NCI-H187 (cell line): ENCODE data around the gene ZC3H4.
"Not testable (repeated sequence)": the region's sequence is repeated elsewhere in the genome, so short reads cannot be mapped to it uniquely, and the experiment has no call there.

Experiments
- DNase-seq, 2 experiments: peaks; one replicate each; lab custom pipeline; 2025; lab: John Stamatoyannopoulos, UW

The ZC3H4 gene

GRCh38 chr19:47084879-47085439 lies 28.6 kb downstream of the ZC3H4 start:
- DNase-seq, result no peak

DNA sequence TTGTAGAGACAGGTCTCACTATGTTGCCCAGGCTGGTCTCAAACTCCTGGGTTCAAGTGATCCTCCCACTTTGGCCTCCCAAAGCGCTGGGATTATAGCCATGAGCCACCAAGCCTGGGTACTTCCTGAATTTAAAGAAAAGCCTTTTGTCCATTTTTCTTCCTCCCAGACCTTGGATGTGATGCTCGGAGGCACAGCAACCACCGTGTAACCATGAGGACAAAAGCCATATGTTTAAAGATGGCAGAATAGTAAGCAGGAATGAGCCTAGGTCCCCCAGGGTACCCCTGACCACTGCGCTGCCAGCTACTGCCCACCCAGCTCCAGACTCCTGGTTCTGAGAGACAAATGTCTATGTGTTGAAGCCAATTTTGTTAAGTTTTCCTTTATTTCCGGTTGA lies 31.1 kb downstream of the ZC3H4 start:
- DNase-seq, result no peak

DNA sequence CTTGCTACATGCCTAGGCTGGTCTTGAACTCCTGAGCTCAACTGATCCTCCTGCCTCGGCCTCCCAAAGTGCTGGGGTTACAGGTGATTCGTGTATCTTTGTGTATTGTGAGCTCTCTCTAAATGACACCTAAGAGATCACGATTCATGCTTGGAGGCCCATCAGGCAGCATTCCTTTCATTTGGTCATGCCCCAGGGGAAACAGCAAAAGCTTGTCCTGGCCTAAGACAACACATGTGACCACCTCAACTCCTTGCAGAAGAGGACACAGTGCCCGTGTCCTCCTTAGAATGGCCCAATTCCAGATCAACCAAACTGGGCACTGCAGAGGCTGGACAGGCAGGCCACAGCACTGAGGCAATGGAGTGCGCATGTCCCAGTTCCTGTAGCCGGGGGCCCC lies 32.5 kb downstream of the ZC3H4 start:
- no peak for DNase-seq

DNA sequence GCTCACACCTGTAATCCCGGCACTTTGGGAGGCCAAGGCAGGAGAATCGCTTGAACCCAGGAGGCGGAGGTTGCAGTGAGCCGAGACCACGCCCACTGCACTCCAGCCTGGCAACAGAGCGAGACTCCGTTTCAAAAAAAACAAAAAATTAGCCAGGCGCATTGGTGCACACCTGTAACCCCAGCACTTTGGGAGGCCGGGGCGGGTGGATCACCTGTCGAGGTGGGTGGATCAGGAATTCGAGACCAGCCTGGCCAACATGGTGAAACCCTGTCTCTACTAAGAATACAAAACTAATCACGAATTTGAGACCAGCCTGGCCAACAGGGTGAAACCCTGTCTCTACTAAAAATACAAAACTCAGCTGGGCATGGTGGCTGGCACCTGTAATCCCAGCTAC lies 35.2 kb downstream of the ZC3H4 start:
- not testable (repeated sequence) for DNase-seq

DNA sequence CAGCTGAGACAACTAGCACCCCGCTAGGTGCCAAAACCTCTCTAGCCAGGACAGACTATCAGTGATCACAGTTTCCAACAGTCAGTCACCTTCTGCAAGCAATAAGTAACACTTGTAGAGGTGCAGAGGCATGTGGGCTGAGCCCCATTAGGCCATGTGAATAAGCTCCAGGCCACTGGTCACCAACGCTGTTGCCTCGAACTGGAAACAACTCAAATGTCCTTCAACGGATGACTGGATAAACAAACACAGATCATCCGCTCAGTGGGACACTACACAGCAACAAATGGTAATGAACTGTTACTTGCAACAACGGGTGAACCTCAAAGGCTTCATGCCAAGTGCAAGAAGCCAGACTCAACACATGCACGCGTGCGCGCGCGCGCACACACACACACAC lies 37.6 kb downstream of the ZC3H4 start:
- DNase-seq, result no peak

DNA sequence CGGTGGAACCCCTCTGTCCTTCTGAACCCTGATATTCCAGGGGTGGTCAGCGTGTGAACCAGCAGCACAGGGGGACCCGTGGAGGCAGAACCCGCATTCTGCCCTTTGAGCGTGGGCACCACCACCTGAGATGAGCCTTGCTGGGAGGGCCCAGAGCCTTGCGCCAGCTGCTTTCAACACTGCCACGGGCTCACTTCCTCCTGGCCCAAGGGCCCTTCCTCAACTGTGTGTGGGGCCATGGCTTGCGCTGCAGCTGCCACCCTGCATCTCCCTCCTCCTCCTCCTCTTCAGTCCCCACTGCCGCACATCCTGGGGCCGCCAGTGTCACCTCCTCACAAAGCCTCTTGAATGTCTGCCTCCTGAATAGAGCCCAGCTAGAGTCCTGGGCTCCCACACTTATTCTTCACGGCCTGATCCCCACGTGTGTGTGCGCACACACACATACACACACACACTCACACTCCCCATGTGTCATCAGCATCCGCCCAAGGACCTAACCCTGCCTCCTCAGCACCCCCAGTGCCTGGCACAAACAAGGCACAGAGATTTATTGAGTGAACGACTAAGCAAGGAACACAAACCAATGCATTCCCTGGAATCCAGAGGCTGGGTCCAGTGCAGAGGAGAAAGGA lies 38.3 kb downstream of the ZC3H4 start:
- no peak for DNase-seq

- no peak for DNase-seq
These were observed 39.0 kb downstream of the ZC3H4 start for GRCh38 chr19:47074621-47075020.

- DNase-seq, result no peak
These were observed 40.0 kb downstream of the ZC3H4 start for GRCh38 chr19:47073574-47073973.

- DNase-seq, result no peak
These were observed 41.3 kb downstream of the ZC3H4 start for GRCh38 chr19:47072323-47072722.

GRCh38 chr19:47071731-47072130 lies 41.8 kb downstream of the ZC3H4 start:
- no peak for DNase-seq

- DNase-seq, result no peak
These were observed 42.8 kb downstream of the ZC3H4 start for GRCh38 chr19:47070756-47071155.

DNA sequence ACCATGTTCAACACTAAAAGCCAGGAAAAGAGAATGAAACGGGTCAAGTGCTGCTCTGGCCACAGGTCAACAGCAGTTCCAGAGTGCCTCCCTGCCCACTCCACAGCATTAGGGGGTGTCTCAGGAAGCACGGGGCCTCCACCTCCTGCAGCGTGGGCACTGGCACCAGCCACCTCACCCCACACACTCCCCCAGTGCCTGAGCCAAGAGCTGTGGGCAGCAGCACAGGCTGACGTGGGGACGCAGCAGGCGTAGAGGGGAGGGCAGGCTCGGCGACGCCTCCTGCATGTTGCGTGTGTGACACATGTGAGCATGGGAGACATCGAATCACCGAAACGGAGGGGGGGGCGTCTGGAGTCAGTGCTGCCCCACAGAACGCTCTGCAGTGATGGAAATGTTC lies 43.8 kb downstream of the ZC3H4 start:
- no peak for DNase-seq

DNA sequence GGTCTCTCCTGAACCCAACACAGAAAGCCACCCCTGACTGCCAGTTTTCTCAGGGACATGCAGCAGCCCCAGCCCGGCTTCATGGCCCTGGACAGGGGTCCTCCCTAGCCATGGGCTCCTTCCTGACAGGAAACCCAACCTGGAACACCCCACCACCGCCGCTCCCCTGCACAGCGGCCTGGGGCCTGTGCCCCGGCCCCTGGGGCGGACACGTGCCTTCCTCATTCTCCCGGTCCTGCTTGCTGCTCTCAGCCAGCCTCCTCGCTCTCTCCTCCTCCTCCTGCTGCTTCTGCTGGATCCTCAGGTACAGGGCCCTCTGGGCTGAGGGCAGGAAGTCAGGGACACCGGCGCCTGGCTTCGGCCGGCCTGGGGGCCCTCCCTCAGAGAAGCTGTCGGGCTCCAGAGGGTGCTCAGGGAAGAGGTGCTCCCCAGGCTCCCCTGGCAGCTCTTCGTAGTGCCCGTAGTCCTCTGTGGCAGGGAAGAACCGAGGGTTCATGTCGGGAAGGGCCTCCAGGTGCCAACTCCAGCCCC lies 44.6 kb downstream of the ZC3H4 start:
- DNase-seq, result no peak

GRCh38 chr19:47068246-47068645 lies 45.3 kb downstream of the ZC3H4 start:
- DNase-seq, result no peak

GRCh38 chr19:47067215-47067847 lies 46.2 kb downstream of the ZC3H4 start:
- DNase-seq, result no peak

DNA sequence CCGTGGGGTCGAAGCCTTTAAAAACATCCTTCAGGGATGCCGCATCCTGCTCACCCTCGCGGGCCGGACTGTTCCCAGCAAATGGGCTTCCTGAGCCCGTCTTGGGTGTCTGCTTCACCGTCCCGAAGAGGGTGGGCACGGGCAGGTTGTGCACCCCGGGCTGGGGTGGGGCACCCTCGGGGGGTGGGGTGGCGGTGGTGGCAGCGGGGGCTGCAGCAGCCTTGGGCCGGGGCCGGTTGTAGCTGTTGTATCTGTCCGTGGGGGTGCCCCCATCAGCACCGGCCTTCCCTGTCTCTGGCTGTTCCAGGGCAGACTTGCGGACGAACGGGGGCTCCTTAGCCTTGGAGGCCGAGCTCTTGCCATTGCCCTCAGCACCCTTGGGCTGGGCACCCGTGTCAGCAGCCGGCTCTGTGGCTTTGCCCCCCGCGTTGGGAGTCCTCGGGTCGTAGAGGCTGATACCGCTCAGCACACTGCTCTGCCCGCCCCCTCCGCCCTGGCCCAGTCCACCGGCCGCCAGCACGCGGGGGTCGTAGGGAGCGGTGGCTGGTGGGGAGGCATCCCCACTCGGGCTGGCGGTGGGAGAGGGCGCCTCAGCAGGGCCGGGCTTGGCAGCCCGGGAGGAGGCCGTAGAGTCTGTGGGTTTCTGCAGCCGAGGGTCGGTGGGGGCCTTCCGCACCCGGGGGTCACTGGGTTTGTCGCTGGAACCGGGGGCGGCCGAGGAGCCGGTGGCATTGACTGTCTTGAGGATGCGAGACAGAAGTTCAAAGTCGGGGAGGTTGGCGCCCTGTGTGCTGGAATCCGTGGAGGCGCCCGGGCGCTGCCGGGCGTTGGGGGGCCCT lies 47.0 kb downstream of the ZC3H4 start:
- no peak for DNase-seq

DNA sequence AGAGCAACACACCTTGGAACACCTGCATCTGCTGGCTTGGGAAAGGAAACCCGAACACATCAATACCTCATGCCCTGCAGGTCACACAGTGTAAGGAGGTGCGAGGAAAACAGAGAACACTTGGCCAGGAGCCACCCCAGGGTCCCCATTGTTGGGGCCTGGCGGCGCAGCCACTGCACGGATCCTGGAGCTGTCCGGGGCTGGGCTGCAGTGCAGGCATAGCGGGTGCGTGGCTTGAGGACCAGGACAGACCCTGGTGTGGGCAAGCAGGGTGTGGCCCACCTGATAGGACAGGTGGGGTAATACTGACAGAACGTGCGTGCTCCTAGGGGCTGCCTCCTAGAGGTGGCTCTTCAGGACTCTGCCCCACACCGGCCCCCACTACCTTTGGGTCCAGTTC lies 48.3 kb downstream of the ZC3H4 start:
- DNase-seq, result no peak

- no peak for DNase-seq
These were observed 49.7 kb downstream of the ZC3H4 start for GRCh38 chr19:47063874-47064273.

GRCh38 chr19:47058621-47059022 lies 55.0 kb downstream of the ZC3H4 start:
- DNase-seq, result no peak

GRCh38 chr19:47057328-47057727 lies 56.2 kb downstream of the ZC3H4 start:
- no peak for DNase-seq

GRCh38 chr19:47056411-47056810 lies 57.2 kb downstream of the ZC3H4 start:
- DNase-seq, result no peak

DNA sequence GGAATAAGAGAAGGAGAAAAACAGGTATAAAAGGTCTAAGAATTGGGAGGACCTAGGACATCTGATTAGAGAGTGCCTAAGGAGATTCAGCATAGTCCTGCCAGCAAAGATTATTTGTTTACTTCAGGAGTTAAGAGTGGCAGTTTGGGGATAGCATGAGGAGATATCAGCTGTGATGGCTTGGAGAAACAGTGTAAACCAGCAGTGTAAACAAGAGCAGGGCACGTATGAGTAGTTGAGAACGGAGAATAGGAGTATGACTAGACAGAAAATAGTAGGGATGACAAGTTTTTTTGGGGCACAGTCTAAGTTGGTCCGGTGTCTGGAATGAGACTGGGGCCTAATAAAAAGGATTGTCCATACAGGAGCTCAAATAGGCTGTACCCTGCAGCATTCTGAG lies 63.0 kb downstream of the ZC3H4 start:
- not testable (repeated sequence) for DNase-seq

- no peak for DNase-seq
These were observed 64.3 kb downstream of the ZC3H4 start for GRCh38 chr19:47049307-47049700.
